C4-2B (cell line): ENCODE results near the gene PFKP.

Source experiments
- H3K27ac ChIP-seq: fragments of 450-650 bp; 2 replicates; pipeline ENCODE4 v1.5.1; 2017
- ZFX ChIP-seq: fragments of 450-650 bp; IDR thresholded peaks from 2 replicates; pipeline ENCODE4 v1.6.1; 2017
- TF ChIP-seq, protein P1 (sequence below): fragments of 450-650 bp; conservative IDR thresholded peaks from 2 replicates; pipeline ENCODE4 v1.5.1; 2017; ENCODE audit warnings: mild to moderate bottlenecking

PFKP gene

DNA sequence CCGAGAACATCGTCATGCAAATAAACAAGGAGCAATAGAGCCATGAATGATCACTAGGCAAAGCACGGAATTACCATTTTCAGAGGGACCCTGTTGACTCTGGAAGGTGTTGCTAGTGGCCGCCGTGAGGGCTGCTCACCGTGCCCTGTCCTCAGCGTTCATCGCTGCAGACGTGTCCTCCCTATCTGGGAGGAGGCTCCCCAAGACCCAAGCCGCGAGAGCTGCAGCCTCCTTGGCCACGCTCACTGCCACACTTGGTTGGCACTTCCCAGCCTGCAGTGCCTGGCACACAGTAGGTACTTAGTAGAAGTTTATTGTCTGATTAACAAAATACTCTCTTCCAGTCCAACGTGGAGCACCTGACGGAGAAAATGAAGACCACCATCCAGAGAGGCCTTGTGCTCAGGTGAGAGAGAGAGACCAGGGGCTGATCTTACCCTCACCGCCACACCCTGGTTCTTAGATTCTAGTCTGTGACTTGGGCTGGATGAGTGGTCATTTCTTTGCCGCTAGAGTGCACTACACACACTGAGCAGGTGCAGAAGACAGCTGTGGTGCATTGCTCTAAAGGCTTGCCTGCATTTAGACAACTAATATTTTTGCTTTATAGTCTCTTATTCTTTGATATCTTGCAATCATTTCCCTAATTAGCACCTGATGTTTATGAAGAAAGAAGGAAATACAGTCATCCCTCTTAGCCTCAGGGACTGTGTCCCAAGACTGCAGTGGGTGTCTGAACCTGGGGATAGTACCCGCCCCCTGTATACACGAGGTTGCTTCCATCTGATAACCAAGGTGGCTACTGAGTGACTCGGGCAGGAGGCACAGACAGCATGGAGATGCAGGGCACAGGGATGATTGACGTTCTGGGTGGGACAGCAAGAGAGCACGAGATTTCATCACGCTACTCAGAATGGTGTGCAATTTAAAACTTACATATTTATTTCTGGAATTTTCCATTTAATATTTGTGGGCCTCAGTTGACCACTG is 65.0 kb downstream of the PFKP start:
- H3K27ac ChIP-seq: no peak overlapping the region
- TF ChIP-seq, protein P1, sequence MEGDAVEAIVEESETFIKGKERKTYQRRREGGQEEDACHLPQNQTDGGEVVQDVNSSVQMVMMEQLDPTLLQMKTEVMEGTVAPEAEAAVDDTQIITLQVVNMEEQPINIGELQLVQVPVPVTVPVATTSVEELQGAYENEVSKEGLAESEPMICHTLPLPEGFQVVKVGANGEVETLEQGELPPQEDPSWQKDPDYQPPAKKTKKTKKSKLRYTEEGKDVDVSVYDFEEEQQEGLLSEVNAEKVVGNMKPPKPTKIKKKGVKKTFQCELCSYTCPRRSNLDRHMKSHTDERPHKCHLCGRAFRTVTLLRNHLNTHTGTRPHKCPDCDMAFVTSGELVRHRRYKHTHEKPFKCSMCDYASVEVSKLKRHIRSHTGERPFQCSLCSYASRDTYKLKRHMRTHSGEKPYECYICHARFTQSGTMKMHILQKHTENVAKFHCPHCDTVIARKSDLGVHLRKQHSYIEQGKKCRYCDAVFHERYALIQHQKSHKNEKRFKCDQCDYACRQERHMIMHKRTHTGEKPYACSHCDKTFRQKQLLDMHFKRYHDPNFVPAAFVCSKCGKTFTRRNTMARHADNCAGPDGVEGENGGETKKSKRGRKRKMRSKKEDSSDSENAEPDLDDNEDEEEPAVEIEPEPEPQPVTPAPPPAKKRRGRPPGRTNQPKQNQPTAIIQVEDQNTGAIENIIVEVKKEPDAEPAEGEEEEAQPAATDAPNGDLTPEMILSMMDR: no peak
- TF ChIP-seq ZFX: no peak

DNA sequence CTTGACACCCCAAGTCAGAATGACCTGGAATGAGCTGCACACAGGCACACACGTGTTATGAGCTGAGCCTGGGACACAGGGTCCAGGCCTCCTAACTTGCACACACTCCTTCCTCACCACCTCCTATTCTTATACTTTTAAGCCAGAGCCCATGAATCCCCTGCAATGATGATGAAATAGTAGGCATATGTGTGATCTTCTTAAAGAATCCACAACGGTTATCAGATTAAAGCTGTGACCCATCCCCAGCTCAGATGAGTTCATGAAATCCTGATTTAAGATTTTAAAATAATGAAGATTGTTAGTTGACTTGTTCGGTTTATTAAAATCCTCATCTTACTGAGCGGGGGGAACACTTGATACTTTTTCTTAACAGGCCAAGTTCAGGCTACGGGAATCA is 66.6 kb downstream of the PFKP start:
- no peak for TF ChIP-seq ZFX
- TF ChIP-seq, protein P1: no peak
- H3K27ac ChIP-seq: no peak overlapping the region

DNA sequence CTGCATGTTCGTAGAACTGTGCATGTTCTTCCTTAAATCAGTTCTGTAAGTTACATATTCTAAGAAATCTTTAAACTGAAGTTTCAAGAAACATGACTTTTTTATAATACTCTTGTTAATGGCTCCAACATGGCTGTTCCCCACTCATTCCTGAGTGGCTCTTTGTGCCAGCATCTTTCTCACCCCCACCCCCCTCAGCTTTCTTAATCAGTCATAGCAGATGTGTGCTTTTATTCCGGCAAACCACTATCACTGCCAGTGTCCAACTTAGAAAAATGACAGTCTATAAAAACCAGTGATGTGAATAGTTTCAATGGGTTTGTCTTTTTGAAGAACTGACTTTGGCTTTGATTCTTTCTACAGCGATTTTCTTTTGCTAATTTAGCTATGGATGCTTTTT is 67.7 kb downstream of the PFKP start:
- no peak overlapping the region for H3K27ac ChIP-seq
- no peak for TF ChIP-seq ZFX
- TF ChIP-seq, protein P1: no peak

DNA sequence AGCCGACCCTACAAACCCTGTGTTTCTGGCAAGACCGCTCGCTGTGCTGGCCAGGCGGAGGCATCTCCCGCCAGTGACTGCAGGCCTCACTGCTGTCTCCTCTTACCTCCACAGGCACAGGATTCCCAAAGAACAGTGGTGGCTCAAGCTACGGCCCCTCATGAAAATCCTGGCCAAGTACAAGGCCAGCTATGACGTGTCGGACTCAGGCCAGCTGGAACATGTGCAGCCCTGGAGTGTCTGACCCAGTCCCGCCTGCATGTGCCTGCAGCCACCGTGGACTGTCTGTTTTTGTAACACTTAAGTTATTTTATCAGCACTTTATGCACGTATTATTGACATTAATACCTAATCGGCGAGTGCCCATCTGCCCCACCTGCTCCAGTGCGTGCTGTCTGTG is 69.0 kb downstream of the PFKP start:
- TF ChIP-seq, protein P1: no peak
- TF ChIP-seq ZFX: no peak
- H3K27ac ChIP-seq: no peak overlapping the region

DNA sequence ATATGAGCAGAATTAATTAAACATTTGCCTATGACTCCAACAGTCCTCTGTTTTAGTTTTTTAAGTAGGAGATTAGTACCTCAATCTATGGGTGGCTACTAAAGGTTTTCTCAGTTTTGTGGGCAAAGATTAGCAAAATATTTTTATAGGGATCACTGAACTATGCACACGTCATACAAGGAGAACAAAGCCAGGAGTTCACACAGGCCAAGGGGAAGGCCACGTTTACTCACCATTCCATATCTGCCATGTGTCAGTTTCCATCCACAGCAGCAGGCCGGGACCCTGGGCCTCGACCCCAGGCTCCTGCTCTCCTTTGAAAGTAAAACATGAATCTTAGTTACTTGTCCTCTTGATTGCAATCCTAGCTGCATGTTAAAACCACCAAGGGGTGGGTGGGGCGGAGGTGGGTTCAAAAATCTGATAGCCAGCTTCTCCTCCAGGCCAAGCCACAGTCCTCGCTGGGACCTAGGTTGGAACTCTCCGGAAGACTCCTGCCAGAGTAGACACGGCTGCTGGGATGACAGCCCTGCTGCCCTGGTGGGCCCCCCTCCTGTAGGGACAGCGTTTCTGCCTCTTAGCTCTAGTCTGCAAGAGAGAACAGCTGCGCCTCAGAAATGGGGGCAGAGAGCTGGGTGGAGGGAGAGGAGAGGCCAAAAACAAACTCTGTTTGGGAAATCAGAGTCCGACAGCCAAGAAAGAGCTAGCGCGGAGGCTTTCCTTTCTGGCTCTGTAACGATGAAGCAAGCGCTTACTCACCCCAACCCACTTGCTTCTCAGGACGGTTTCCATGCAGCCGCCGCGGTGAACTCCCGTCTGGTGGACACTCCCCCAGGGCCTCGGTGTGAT is 69.6 kb downstream of the PFKP start:
- no peak overlapping the region for H3K27ac ChIP-seq
- TF ChIP-seq, protein P1: no peak
- no peak for TF ChIP-seq ZFX

DNA sequence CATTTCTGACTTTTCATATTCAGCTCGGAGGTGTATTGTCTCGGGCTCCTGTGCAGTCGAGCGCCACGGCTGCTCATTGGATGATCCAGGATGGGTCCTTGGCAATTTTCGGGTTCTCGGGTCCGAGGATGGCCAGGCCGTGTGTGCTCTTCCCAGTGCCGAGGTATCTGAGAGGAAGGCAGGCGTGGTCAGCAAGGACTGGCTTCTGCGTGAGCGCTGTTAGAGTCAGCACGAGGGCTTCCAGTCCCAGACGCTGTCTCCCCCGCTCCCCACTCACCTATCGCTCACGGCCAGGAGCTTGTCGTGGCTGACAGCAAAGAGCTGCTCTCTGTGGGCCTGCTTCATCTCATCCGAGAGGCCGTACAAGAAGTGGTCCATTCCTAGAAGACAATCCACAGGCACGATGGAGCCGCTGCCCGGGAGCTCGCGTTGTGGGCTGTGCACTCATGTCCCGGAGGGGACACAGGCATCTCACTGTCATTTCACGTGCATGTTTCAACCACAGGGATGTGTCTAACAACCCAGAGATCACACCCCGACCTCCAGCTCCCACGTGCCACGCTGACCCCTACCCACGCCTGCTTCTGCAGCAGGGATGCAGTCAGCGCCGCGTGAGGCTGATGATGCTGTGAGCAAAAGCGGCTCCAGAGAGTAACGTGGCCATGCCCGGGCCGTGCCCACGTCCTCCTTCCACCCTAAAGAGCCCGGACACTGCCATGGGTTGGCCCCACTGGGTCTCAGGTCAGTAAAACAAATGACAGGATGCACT is 70.8 kb downstream of the PFKP start:
- TF ChIP-seq, protein P1: no peak
- TF ChIP-seq ZFX: no peak
- H3K27ac ChIP-seq: no peak overlapping the region
